Neutrophil (primary cell): ENCODE measurements around the gene TNS3.

Experiments
- H3K27ac ChIP-seq: fragments of 200-600 bp; sonication (generic); 2 replicates; pipeline ENCODE4 v1.5.1; 2016; ENCODE audit warnings: mild to moderate bottlenecking, moderate library complexity
- H3K27me3 ChIP-seq: fragments of 200-600 bp; sonication (generic); 2 replicates; pipeline ENCODE4 v1.6.0; 2016; ENCODE audit warnings: mild to moderate bottlenecking
- H3K36me3 ChIP-seq: fragments of 200-600 bp; sonication (generic); 2 replicates; pipeline ENCODE4 v1.5.1; 2017
- H3K4me1 ChIP-seq, 2 experiments: fragments of 200-600 bp in 1 of 2; sonication (generic) in 1 of 2; 1 replicate in 1 of 2; 2 replicates in 1 of 2; pipeline versions ENCODE4 v1.5.1 to v1.6.1; 2013 to 2016; ENCODE audit warnings: low read depth in 1 of 2, low read length in 1 of 2, mild to moderate bottlenecking in 1 of 2, moderate library complexity in 1 of 2; ENCODE audit not compliant: control insufficient read depth in 1 of 2, insufficient read depth in 1 of 2
- H3K4me3 ChIP-seq, 2 experiments: fragments of 200-600 bp in 1 of 2; sonication (generic) in 1 of 2; 1 replicate in 1 of 2; 2 replicates in 1 of 2; pipeline ENCODE4 v1.5.1; 2013 to 2016; ENCODE audit warnings: low read depth in 1 of 2, low read length in 1 of 2, mild to moderate bottlenecking in 1 of 2, moderate library complexity in 1 of 2
- H3K9me3 ChIP-seq: fragments of 200-600 bp; sonication (generic); 2 replicates; pipeline ENCODE4 v1.5.1; 2016
- TF ChIP-seq, protein P1 (sequence below): fragments of 200-600 bp; sonication (generic); IDR thresholded peaks from 2 replicates; pipeline ENCODE4 v1.5.1; 2016; ENCODE audit warnings: antibody characterized with exemption

The TNS3 gene

DNA sequence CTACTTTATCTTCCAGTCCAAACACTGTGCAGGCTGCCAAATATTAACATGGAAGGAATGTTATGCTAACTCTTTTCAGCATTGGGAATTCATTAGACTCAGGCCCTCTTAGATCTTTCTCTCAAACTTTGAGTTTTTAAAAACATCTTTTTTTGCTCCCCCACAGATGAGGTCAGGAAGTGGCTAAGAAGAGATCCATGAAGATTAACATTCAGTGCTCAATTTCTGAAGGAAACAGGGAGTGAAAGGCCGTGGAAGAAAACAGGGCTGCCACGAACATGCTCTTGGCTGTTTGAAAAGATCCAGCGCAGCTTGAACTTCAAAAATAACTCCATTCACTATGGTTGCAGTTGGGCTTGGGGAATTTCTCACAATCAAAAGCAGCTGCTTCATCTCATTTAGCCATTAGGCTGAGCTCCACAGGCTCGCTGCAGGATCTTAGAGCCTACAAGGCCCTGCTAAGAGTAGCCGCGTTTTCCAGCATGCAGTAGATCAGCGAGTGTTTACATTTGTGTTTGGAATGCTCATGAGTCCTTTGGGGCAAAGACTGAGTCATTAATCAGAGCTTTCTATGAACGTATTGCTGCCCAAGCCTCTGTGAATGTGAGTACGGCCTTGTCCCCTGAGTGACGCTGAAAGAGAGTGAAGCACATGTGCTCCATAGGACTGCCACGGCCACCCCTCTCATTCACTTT lies 41.2 kb upstream of the TNS3 start:
- Histone ChIP-seq H3K9me3 (no peaks in the 10 kb centered on the region), H3K27ac (no peak overlapping the region), H3K27me3 (no peaks in the 10 kb centered on the region), H3K36me3 (no peaks in the 10 kb centered on the region), H3K4me3 (no peak overlapping the region), H3K4me1 (no peaks in the 10 kb centered on the region)
- TF ChIP-seq, protein P1, sequence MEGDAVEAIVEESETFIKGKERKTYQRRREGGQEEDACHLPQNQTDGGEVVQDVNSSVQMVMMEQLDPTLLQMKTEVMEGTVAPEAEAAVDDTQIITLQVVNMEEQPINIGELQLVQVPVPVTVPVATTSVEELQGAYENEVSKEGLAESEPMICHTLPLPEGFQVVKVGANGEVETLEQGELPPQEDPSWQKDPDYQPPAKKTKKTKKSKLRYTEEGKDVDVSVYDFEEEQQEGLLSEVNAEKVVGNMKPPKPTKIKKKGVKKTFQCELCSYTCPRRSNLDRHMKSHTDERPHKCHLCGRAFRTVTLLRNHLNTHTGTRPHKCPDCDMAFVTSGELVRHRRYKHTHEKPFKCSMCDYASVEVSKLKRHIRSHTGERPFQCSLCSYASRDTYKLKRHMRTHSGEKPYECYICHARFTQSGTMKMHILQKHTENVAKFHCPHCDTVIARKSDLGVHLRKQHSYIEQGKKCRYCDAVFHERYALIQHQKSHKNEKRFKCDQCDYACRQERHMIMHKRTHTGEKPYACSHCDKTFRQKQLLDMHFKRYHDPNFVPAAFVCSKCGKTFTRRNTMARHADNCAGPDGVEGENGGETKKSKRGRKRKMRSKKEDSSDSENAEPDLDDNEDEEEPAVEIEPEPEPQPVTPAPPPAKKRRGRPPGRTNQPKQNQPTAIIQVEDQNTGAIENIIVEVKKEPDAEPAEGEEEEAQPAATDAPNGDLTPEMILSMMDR, result no peak

DNA sequence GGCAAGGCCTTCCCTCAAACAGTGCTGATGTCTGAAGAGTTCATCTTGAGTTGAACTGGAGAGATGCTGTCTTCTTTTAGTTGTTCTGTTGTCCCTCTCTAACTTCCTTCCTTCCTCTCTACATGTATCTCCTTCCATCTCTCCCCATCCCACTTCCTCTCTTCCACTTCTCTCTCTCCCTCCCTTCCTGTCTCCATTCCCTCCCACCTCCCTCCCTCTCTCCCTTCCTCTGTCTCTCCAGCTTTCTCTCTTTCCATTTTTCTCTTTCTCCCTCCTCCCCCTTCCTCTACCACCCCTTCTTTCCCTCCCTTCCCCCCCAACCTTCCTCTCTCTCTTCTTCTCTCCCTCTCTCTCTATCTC lies 40.7 kb upstream of the TNS3 start:
- no peak overlapping the region for H3K4me3 ChIP-seq
- TF ChIP-seq, protein P1, result no peak
- no peaks in the 10 kb centered on the region for H3K9me3 ChIP-seq
- H3K4me1 ChIP-seq, result no peaks in the 10 kb centered on the region
- H3K36me3 ChIP-seq, result no peaks in the 10 kb centered on the region
- H3K27ac ChIP-seq, result no peak overlapping the region
- H3K27me3 ChIP-seq, result no peaks in the 10 kb centered on the region

DNA sequence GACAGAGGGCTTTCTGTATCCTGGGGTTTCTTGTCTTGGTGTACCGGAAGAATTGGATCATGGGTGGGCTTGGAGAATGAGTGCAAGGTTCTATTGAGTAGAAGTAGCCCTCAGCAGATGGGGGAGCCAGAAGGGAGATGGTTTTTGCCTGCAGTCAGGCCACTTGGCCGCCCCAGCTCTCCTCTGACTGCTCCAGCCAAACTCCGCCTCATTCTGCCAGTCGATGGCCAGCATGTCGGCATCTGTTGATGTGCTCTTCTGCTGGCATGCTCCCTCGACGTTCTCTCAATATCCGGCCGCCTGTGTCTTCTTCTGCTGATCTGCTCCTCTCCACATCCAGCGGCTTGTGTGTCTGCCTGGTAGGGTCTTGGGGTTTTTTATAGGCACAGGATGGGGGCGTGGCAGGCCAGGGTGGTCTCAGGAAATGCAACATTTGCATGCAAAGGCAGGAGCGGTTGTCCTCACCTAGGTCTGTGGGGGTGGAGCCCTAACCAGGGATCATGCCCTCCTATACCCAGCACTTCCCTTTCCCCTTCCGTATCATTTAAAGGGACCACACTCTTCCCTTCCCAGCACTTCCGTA lies 40.2 kb upstream of the TNS3 start:
- Histone ChIP-seq H3K4me3 (no peak overlapping the region), H3K27me3 (no peaks in the 10 kb centered on the region), H3K4me1 (no peaks in the 10 kb centered on the region), H3K36me3 (no peaks in the 10 kb centered on the region), H3K27ac (no peak overlapping the region), H3K9me3 (no peaks in the 10 kb centered on the region)
- TF ChIP-seq, protein P1, result no peak

DNA sequence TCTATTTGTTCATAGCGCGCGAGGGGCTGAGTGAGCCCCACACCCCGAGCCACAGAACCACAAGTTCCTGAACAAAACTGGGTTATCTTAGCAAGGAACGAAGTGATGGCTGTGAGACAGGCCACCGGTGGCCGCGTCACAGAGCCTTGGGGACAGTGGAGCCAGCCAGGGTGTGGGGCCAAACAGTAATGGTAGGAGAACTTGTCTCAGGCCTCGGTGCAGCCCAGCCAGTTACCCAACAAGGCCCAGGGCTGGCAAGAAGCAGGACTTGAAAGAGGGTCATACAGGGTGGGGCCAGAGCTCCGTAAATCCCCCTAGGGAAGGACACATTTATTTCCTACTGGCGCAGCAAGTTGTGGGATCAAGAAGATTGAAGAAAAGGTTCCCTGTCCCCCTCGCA lies 39.4 kb upstream of the TNS3 start:
- H3K4me1 ChIP-seq, result no peaks in the 10 kb centered on the region
- no peaks in the 10 kb centered on the region for H3K9me3 ChIP-seq
- no peak overlapping the region for H3K4me3 ChIP-seq
- H3K27ac ChIP-seq, result no peak overlapping the region
- no peaks in the 10 kb centered on the region for H3K36me3 ChIP-seq
- no peaks in the 10 kb centered on the region for H3K27me3 ChIP-seq
- TF ChIP-seq, protein P1, result no peak

DNA sequence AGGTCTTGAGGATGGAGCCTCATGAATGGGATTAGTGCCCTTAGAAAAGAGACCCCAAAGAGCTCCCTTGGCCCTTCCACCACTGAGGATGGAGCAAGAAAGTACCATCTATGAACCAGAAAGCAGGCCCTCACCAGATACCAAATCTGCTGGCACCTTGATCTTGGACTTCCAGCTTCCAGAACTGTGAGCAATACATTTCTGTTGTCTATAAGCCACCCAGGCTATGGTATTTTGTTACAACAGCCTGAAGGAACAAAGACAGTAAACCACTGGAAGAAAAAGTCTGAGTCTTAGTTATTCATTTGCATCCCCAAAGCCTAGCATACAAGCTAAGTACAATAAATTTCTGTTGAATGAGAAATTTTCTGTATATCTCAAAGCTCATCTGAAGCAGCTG lies 37.9 kb upstream of the TNS3 start:
- no peak overlapping the region for H3K4me3 ChIP-seq
- H3K27ac ChIP-seq, result no peak overlapping the region
- no peaks in the 10 kb centered on the region for H3K9me3 ChIP-seq
- TF ChIP-seq, protein P1, result no peak
- H3K4me1 ChIP-seq, result no peaks in the 10 kb centered on the region
- H3K36me3 ChIP-seq, result no peaks in the 10 kb centered on the region
- H3K27me3 ChIP-seq, result no peaks in the 10 kb centered on the region
